ENCODE results near the gene SLC38A5.

The SLC38A5 gene

DNA sequence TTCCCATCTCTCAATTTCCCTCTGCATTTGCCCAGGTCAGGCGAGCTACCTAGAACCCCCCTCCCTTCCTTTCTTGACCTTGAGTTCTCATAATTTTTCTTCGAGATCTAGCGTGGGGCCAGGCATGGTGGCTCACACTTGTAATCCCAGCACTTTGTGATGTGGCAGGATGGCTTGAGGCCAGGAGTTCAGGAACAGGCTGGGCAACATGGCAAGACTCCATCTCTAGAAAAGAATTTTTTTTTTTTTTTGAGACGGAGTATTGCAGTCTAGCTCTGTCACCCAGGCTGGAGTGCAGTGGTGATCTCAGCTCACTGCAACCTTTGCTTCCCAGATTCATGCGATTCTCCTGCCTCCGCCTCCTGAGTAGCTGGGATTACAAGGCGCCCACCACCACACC, 34.2 kb upstream of the SLC38A5 start:
- Histone ChIP-seq H3K4me3 (replicated peaks; ENCODE audit: insufficient read depth, low read length) (no peak overlapping the region), H3K27me3 (ENCODE audit: insufficient read depth, poor library complexity, severe bottlenecking) (no peaks in the 10 kb centered on the region), H3K27ac (replicated peaks) (no peak overlapping the region)
- TF ChIP-seq GABPA (IDR thresholded peaks at IDR 0.05; ENCODE audit: low read depth) (no peak), POLR2AphosphoS5 (IDR thresholded peaks at IDR 0.05; ENCODE audit: low read depth) (no peak), SPI1 (IDR thresholded peaks at IDR 0.05; ENCODE audit: borderline replicate concordance, low read depth) (no peak)
- TF ChIP-seq, protein P1, sequence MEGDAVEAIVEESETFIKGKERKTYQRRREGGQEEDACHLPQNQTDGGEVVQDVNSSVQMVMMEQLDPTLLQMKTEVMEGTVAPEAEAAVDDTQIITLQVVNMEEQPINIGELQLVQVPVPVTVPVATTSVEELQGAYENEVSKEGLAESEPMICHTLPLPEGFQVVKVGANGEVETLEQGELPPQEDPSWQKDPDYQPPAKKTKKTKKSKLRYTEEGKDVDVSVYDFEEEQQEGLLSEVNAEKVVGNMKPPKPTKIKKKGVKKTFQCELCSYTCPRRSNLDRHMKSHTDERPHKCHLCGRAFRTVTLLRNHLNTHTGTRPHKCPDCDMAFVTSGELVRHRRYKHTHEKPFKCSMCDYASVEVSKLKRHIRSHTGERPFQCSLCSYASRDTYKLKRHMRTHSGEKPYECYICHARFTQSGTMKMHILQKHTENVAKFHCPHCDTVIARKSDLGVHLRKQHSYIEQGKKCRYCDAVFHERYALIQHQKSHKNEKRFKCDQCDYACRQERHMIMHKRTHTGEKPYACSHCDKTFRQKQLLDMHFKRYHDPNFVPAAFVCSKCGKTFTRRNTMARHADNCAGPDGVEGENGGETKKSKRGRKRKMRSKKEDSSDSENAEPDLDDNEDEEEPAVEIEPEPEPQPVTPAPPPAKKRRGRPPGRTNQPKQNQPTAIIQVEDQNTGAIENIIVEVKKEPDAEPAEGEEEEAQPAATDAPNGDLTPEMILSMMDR (IDR thresholded peaks at IDR 0.05; ENCODE audit: insufficient read depth, low read length): no peak
- TF ChIP-seq, protein P2, sequence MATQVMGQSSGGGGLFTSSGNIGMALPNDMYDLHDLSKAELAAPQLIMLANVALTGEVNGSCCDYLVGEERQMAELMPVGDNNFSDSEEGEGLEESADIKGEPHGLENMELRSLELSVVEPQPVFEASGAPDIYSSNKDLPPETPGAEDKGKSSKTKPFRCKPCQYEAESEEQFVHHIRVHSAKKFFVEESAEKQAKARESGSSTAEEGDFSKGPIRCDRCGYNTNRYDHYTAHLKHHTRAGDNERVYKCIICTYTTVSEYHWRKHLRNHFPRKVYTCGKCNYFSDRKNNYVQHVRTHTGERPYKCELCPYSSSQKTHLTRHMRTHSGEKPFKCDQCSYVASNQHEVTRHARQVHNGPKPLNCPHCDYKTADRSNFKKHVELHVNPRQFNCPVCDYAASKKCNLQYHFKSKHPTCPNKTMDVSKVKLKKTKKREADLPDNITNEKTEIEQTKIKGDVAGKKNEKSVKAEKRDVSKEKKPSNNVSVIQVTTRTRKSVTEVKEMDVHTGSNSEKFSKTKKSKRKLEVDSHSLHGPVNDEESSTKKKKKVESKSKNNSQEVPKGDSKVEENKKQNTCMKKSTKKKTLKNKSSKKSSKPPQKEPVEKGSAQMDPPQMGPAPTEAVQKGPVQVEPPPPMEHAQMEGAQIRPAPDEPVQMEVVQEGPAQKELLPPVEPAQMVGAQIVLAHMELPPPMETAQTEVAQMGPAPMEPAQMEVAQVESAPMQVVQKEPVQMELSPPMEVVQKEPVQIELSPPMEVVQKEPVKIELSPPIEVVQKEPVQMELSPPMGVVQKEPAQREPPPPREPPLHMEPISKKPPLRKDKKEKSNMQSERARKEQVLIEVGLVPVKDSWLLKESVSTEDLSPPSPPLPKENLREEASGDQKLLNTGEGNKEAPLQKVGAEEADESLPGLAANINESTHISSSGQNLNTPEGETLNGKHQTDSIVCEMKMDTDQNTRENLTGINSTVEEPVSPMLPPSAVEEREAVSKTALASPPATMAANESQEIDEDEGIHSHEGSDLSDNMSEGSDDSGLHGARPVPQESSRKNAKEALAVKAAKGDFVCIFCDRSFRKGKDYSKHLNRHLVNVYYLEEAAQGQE (IDR thresholded peaks at IDR 0.05; ENCODE audit: insufficient replicate concordance, low read depth): no peak
- no peak for DNase-seq (ENCODE audit: low read depth in 1 of 2, low spot score in 1 of 2)

DNA sequence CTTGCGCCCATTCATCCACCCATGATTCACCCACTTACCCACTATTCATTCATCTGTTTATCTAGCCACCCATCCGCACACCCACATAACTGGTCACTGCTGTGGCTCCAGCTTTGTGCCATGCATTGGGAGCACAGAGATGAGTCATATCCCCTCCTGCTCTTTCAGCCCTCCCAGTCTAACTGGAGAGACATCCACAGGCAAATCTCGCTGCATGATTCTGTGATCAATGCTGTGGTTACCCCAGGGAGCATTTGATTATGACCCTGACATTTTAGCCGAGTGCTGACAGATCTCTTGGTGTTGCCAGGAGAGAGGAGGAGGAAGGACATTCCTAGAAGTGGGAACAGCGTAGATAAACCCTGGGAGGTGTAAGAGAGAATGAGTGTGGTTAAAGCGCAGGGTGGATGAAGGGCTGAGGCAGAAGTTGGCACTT, 28.3 kb upstream of the SLC38A5 start:
- DNase-seq (ENCODE audit: low read depth in 1 of 2, low spot score in 1 of 2): no peak
- Histone ChIP-seq H3K4me3 (replicated peaks; ENCODE audit: insufficient read depth, low read length) (no peak overlapping the region), H3K27ac (replicated peaks) (no peak overlapping the region), H3K27me3 (ENCODE audit: insufficient read depth, poor library complexity, severe bottlenecking) (no peaks in the 10 kb centered on the region)
- no peak for TF ChIP-seq POLR2AphosphoS5 (IDR thresholded peaks at IDR 0.05; ENCODE audit: low read depth)

DNA sequence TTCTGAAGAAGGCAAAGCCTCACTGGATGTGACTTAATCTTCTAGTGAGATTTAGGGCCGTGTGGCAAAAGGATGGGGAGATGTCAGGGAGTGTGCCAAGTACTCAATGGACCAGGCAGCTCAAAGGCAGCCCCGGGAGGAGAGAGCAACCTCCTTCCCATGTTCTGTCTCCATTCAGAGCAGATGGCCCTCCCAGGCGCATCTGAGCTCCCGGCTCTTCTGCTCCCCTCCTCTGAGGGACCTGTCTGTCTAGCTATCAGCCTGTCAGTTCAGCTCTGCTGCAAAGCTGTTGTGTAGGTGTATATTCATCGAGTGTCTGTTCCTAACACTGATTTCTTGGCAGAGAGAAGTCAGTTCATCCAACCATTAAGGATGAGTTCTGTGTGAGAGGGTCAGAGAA, 27.8 kb upstream of the SLC38A5 start:
- Histone ChIP-seq H3K27me3 (ENCODE audit: insufficient read depth, poor library complexity, severe bottlenecking) (no peaks in the 10 kb centered on the region), H3K27ac (replicated peaks) (no peak overlapping the region), H3K4me3 (replicated peaks; ENCODE audit: insufficient read depth, low read length) (no peak overlapping the region)
- TF ChIP-seq, protein P2 (IDR thresholded peaks at IDR 0.05; ENCODE audit: insufficient replicate concordance, low read depth): no peak
- TF ChIP-seq POLR2AphosphoS5 (IDR thresholded peaks at IDR 0.05; ENCODE audit: low read depth) (no peak), GABPA (IDR thresholded peaks at IDR 0.05; ENCODE audit: low read depth) (no peak), SPI1 (IDR thresholded peaks at IDR 0.05; ENCODE audit: borderline replicate concordance, low read depth) (no peak)
- no peak for DNase-seq (ENCODE audit: low read depth in 1 of 2, low spot score in 1 of 2)

DNA sequence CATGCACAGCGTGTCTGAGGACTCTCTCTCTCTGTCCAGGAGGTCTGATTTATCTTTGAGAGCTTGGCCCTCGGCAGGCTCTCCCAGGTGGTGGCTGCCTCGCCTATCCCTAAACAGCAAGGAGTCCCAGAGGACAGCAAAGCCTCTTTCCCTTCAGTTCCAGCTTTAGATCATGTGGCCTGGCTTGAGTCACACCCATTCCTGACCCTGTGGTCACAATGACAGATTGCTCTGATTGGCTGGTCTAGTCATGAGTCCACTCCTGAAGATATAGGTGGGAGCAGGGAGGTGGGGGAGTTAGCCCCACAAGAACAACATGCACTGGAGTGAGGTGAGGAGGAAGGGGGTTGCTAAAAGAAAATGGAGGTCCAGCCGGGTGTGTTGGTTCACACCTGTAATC, 26.6 kb upstream of the SLC38A5 start:
- Histone ChIP-seq H3K4me3 (replicated peaks; ENCODE audit: insufficient read depth, low read length) (no peak overlapping the region), H3K27me3 (ENCODE audit: insufficient read depth, poor library complexity, severe bottlenecking) (no peaks in the 10 kb centered on the region), H3K27ac (replicated peaks) (no peak overlapping the region)
- TF ChIP-seq, protein P2 (IDR thresholded peaks at IDR 0.05; ENCODE audit: insufficient replicate concordance, low read depth): no peak
- TF ChIP-seq POLR2AphosphoS5 (IDR thresholded peaks at IDR 0.05; ENCODE audit: low read depth): no peak
- TF ChIP-seq GABPA (IDR thresholded peaks at IDR 0.05; ENCODE audit: low read depth): no peak
- TF ChIP-seq, protein P1 (IDR thresholded peaks at IDR 0.05; ENCODE audit: insufficient read depth, low read length): no peak
- TF ChIP-seq SPI1 (IDR thresholded peaks at IDR 0.05; ENCODE audit: borderline replicate concordance, low read depth): no peak
- DNase-seq (ENCODE audit: low read depth in 1 of 2, low spot score in 1 of 2): no peak
